Keratinocyte (primary cell): ENCODE data around the gene HOXB8. TPM values are rescaled to one million over a fixed set of nuclear protein-coding genes. Genes with fewer than 3 reads are reported as not detected.

ENCODE experiments used
- DNase-seq: peaks from one replicate; pipeline ENCODE4 v3.0.0-alpha.2; 2011; ENCODE audit warnings: low read depth, missing footprints, low spot score
- FAIRE-seq: peaks from 2 replicates; lab custom pipeline; 2011; peaks lifted over from hg19 to GRCh38; lab: Jason Lieb, UNC
- H2AFZ ChIP-seq: 2 replicates; pipeline ENCODE4 v1.6.0; 2012; ENCODE audit warnings: low read length, control low read depth, inconsistent platforms; ENCODE audit not compliant: control insufficient read depth
- H3K27ac ChIP-seq: 2 replicates; pipeline ENCODE4 v1.5.1; 2011; ENCODE audit warnings: low read length; ENCODE audit not compliant: control insufficient read depth, insufficient read depth
- H3K27me3 ChIP-seq: 3 replicates; pipeline ENCODE4 v1.6.0; 2011; ENCODE audit warnings: low read length; ENCODE audit not compliant: control insufficient read depth, insufficient read depth; ENCODE audit errors: extremely low read depth
- H3K36me3 ChIP-seq, 2 experiments: 2 replicates in 1 of 2; 3 replicates in 1 of 2; pipeline ENCODE4 v1.5.1; 2011; ENCODE audit warnings: low read length in 2 of 2, mild to moderate bottlenecking in 1 of 2; ENCODE audit not compliant: control insufficient read depth in 2 of 2, insufficient read depth in 2 of 2; ENCODE audit errors: extremely low read depth in 1 of 2
- H3K4me1 ChIP-seq: 3 replicates; pipeline ENCODE4 v1.5.1; 2011; ENCODE audit warnings: low read length; ENCODE audit not compliant: control insufficient read depth, insufficient read depth; ENCODE audit errors: extremely low read depth
- H3K4me2 ChIP-seq: 3 replicates; pipeline ENCODE4 v1.6.0; 2011; ENCODE audit warnings: low read depth, low read length; ENCODE audit not compliant: control insufficient read depth, insufficient read depth; ENCODE audit errors: extremely low read depth
- H3K4me3 ChIP-seq, 3 experiments: fragments of 200-600 bp in 1 of 3; sonication (generic) in 1 of 3; 2 replicates in 2 of 3; 3 replicates in 1 of 3; pipeline ENCODE4 v1.5.1; 2011 to 2016; ENCODE audit warnings: low read length in 3 of 3, mild to moderate bottlenecking in 3 of 3, control low read depth in 2 of 3, inconsistent platforms in 1 of 3, low read depth in 1 of 3, mixed read lengths in 1 of 3, mixed run types in 1 of 3, moderate library complexity in 1 of 3; ENCODE audit not compliant: control insufficient read depth in 2 of 3, insufficient read depth in 2 of 3; ENCODE audit errors: extremely low read depth in 1 of 3
- H3K79me2 ChIP-seq: 2 replicates; pipeline ENCODE4 v1.6.0; 2012; ENCODE audit warnings: low read length; ENCODE audit not compliant: control insufficient read depth, insufficient read depth
- H3K9ac ChIP-seq: 3 replicates; pipeline ENCODE4 v1.6.0; 2011; ENCODE audit warnings: low read length; ENCODE audit not compliant: control insufficient read depth, insufficient read depth; ENCODE audit errors: extremely low read depth
- H3K9me1 ChIP-seq: 3 replicates; pipeline ENCODE4 v1.6.0; 2011; ENCODE audit warnings: low read length; ENCODE audit not compliant: control insufficient read depth, insufficient read depth; ENCODE audit errors: extremely low read depth
- H3K9me3 ChIP-seq: 2 replicates; pipeline ENCODE4 v1.5.1; 2012; ENCODE audit warnings: low read depth, low read length; ENCODE audit not compliant: control insufficient read depth
- H4K20me1 ChIP-seq: 3 replicates; pipeline ENCODE4 v1.6.0; 2011; ENCODE audit warnings: low read length; ENCODE audit not compliant: control insufficient read depth, insufficient read depth; ENCODE audit errors: extremely low read depth
- EZH2 ChIP-seq: IDR thresholded peaks from one replicate; pipeline ENCODE4 v1.6.1; 2012; ENCODE audit warnings: inconsistent platforms, mild to moderate bottlenecking, low read length, moderate library complexity
- dilution Hi-C: fragments of 300-500 bp; cut with MboI; formaldehyde crosslinking; loops from one replicate; pipeline ENCODE4 v1.7.0; 2020; ENCODE audit warnings: low sequenced_read_pairs; ENCODE audit not compliant: extremely low pct_ligation_motif_present
- polyA plus RNA-seq, 5 experiments: library from polyadenylated mRNA; depleted of rRNA in 3 of 5; stranded (reverse) in 3 of 5; stranded (forward) in 1 of 5; unstranded in 1 of 5; fragments of >200 nt; gene quantifications; 1 replicate in 1 of 5; 2 replicates in 3 of 5; 3 replicates in 1 of 5; pipeline versions ENCODE4 v1.2.1 to v1.2.3, GENCODE V29; 2011 to 2012; ENCODE audit warnings: missing spikeins in 2 of 5, low read depth in 1 of 5, low replicate concordance in 1 of 5
- TF ChIP-seq, protein P1 (sequence below), 3 experiments: IDR thresholded peaks in 1 of 3; conservative IDR thresholded peaks in 1 of 3; optimal IDR thresholded peaks in 1 of 3; 2 replicates in 2 of 3; 3 replicates in 1 of 3; pipeline versions ENCODE3 to v1.5.1; 2011; ENCODE audit warnings: low read length in 3 of 3, mild to moderate bottlenecking in 3 of 3, moderate library complexity in 2 of 3, control low read depth in 1 of 3, inconsistent platforms in 1 of 3; ENCODE audit not compliant: insufficient read depth in 2 of 3; ENCODE audit errors: extremely low read depth in 1 of 3

Gene HOXB8
- polyA plus RNA-seq, 1 donor (not counting 4 experiments of a cell fraction or from before 2014, with no cell fraction given) = not detected

- Histone ChIP-seq H3K9me3 (no peaks in the 10 kb centered on the region), H4K20me1 (no peaks in the 10 kb centered on the region), H3K36me3 (no peaks in the 10 kb centered on the region), H3K27ac (no peak overlapping the region), H3K27me3 (peaks cover 17% of the 10 kb centered on the region), H3K4me2 (no peak overlapping the region), H3K4me1 (no peaks in the 10 kb centered on the region), H3K4me3 (no peak overlapping the region), H3K79me2 (no peaks in the 10 kb centered on the region), H3K9ac (no peak overlapping the region), H3K9me1 (no peaks in the 10 kb centered on the region), H2AFZ (no peak overlapping the region)
- TF ChIP-seq, protein P1, sequence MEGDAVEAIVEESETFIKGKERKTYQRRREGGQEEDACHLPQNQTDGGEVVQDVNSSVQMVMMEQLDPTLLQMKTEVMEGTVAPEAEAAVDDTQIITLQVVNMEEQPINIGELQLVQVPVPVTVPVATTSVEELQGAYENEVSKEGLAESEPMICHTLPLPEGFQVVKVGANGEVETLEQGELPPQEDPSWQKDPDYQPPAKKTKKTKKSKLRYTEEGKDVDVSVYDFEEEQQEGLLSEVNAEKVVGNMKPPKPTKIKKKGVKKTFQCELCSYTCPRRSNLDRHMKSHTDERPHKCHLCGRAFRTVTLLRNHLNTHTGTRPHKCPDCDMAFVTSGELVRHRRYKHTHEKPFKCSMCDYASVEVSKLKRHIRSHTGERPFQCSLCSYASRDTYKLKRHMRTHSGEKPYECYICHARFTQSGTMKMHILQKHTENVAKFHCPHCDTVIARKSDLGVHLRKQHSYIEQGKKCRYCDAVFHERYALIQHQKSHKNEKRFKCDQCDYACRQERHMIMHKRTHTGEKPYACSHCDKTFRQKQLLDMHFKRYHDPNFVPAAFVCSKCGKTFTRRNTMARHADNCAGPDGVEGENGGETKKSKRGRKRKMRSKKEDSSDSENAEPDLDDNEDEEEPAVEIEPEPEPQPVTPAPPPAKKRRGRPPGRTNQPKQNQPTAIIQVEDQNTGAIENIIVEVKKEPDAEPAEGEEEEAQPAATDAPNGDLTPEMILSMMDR (optimal IDR thresholded peaks at IDR 0.05 in 1 of 3, IDR thresholded peaks at IDR 0.05 in 1 of 3, conservative IDR thresholded peaks at IDR 0.05 in 1 of 3; ENCODE audit: extremely low read depth in 1 of 3, insufficient read depth in 2 of 3, low read length in 3 of 3) = no peak
- no peak for TF ChIP-seq EZH2
- FAIRE-seq (no peak), DNase-seq (no peak)
- dilution Hi-C loops = loop anchor here (25.0 kb wide), 1 partner anchor 106 kb away; no protein-coding TSS in a partner anchor
Measured at GRCh38 chr17:48655913-48656312, 40.8 kb upstream of the HOXB8 start.

- H3K4me1 ChIP-seq = no peaks in the 10 kb centered on the region
- H3K9ac ChIP-seq = no peak overlapping the region
- no peaks in the 10 kb centered on the region for H3K79me2 ChIP-seq
- DNase-seq (no peak), FAIRE-seq (no peak)
- H3K4me2 ChIP-seq = no peak overlapping the region
- no peaks in the 10 kb centered on the region for H3K9me3 ChIP-seq
- TF ChIP-seq, protein P1 (optimal IDR thresholded peaks at IDR 0.05 in 1 of 3, IDR thresholded peaks at IDR 0.05 in 1 of 3, conservative IDR thresholded peaks at IDR 0.05 in 1 of 3; ENCODE audit: extremely low read depth in 1 of 3, insufficient read depth in 2 of 3, low read length in 3 of 3) = no peak
- TF ChIP-seq EZH2 = no peak
- no peaks in the 10 kb centered on the region for H3K9me1 ChIP-seq
- no peaks in the 10 kb centered on the region for H3K36me3 ChIP-seq
- H3K27me3 ChIP-seq = peaks cover 48% of the 10 kb centered on the region
- no peaks in the 10 kb centered on the region for H4K20me1 ChIP-seq
- no peak overlapping the region for H3K27ac ChIP-seq
- H3K4me3 ChIP-seq = no peak overlapping the region
- no peak overlapping the region for H2AFZ ChIP-seq
- dilution Hi-C loops = loop anchor here (25.0 kb wide), 1 partner anchor 113 kb away; no protein-coding TSS in a partner anchor
Measured at GRCh38 chr17:48649741-48650140, 34.6 kb upstream of the HOXB8 start.
